ENCODE measurements around the gene RPL21. TPM values are rescaled to one million over a fixed set of nuclear protein-coding genes. Genes with fewer than 3 reads are reported as not detected.
"Not testable (repeated sequence)": the region's sequence is repeated elsewhere in the genome, so short reads cannot be mapped to it uniquely, and the experiment has no call there.

The RPL21 gene
- 949 and 973 TPM in 2 replicates for total RNA-seq

GRCh38 chr13:27251166-27252091, at the start of gene RPL21:
RPL21 (plus strand) TSS chr13:27251558; CDS start chr13:27253777, 2,219 bp downstream.
- intact Hi-C loops (cut with micrococcal nuclease), result loop anchor here (1.0 to 5.0 kb wide), 11 partner anchors 19 to 1406 kb away; partner anchors contain the start of genes LNX2, MTIF3, PAN3 and POLR1D

- intact Hi-C loops (cut with micrococcal nuclease), result no loop called here
Observed at GRCh38 chr13:27201661-27202060, 49.7 kb upstream of the RPL21 start.

GRCh38 chr13:27203186-27203585, 48.2 kb upstream of the RPL21 start:
- intact Hi-C loops (cut with micrococcal nuclease), result no loop called here

- intact Hi-C loops (cut with micrococcal nuclease), result no loop called here
Observed at GRCh38 chr13:27203854-27204253, 47.5 kb upstream of the RPL21 start.

GRCh38 chr13:27208514-27208913, 42.8 kb upstream of the RPL21 start:
- intact Hi-C loops (cut with micrococcal nuclease), result no loop called here

- intact Hi-C loops (cut with micrococcal nuclease), result no loop called here
Observed at GRCh38 chr13:27211271-27211670, 40.1 kb upstream of the RPL21 start.

- intact Hi-C loops (cut with micrococcal nuclease), result no loop called here
Observed at GRCh38 chr13:27211771-27212364, 39.5 kb upstream of the RPL21 start.

- intact Hi-C loops (cut with micrococcal nuclease), result not testable (repeated sequence)
Observed at GRCh38 chr13:27213386-27213785, 38.0 kb upstream of the RPL21 start.

- intact Hi-C loops (cut with micrococcal nuclease), result not testable (repeated sequence)
Observed at GRCh38 chr13:27217791-27218190, 33.6 kb upstream of the RPL21 start.

- intact Hi-C loops (cut with micrococcal nuclease), result not testable (repeated sequence)
Observed at GRCh38 chr13:27218861-27219260, 32.5 kb upstream of the RPL21 start.

- intact Hi-C loops (cut with micrococcal nuclease), result no loop called here
Observed at GRCh38 chr13:27219611-27220010, 31.7 kb upstream of the RPL21 start.

- intact Hi-C loops (cut with micrococcal nuclease), result not testable (repeated sequence)
Observed at GRCh38 chr13:27222100-27222499, 29.3 kb upstream of the RPL21 start.

GRCh38 chr13:27226991-27227390, 24.4 kb upstream of the RPL21 start:
- intact Hi-C loops (cut with micrococcal nuclease), result no loop called here

GRCh38 chr13:27228131-27228530, 23.2 kb upstream of the RPL21 start:
- intact Hi-C loops (cut with micrococcal nuclease), result no loop called here

- intact Hi-C loops (cut with micrococcal nuclease), result no loop called here
Observed at GRCh38 chr13:27229642-27230041, 21.7 kb upstream of the RPL21 start.

- intact Hi-C loops (cut with micrococcal nuclease), result no loop called here
Observed at GRCh38 chr13:27233964-27234363, 17.4 kb upstream of the RPL21 start.

GRCh38 chr13:27236478-27236877, 14.9 kb upstream of the RPL21 start:
- intact Hi-C loops (cut with micrococcal nuclease), result no loop called here

- intact Hi-C loops (cut with micrococcal nuclease), result no loop called here
Observed at GRCh38 chr13:27242702-27243101, 8.7 kb upstream of the RPL21 start.

GRCh38 chr13:27245610-27246009, 5.7 kb upstream of the RPL21 start:
- intact Hi-C loops (cut with micrococcal nuclease), result no loop called here

- intact Hi-C loops (cut with micrococcal nuclease), result loop anchor here (1.0 to 5.0 kb wide), 10 partner anchors 79 to 1407 kb away; partner anchors contain the start of genes LNX2, MTIF3, PAN3 and POLR1D
Observed at GRCh38 chr13:27250833-27251165, 559 bp upstream of the RPL21 start.

- intact Hi-C loops (cut with micrococcal nuclease), result loop anchor here (1.0 to 5.0 kb wide), 9 partner anchors 18 to 1405 kb away; partner anchors contain the start of genes LNX2, MTIF3, PAN3 and POLR1D
Observed at GRCh38 chr13:27252467-27252866, 1.1 kb downstream of the RPL21 start.

GRCh38 chr13:27257233-27257568, 5.8 kb downstream of the RPL21 start:
- intact Hi-C loops (cut with micrococcal nuclease), result no loop called here
